GM10847 (cell line): ENCODE results near the gene CABP4.

Source experiments
- POLR2A ChIP-seq: IDR thresholded peaks from 2 replicates; pipeline ENCODE4 v1.6.1; 2011; ENCODE audit not compliant: insufficient read length; ENCODE audit errors: extremely low read depth

The CABP4 gene

GRCh38 chr11:67455054-67455453 is at the start of gene CABP4:
CABP4 (plus strand) TSS chr11:67455354; CDS start chr11:67455424, 70 bp downstream.
- TF ChIP-seq POLR2A, result no peak

GRCh38 chr11:67405688-67406339 is 49.3 kb upstream of the CABP4 start:
- no peak for TF ChIP-seq POLR2A

- no peak for TF ChIP-seq POLR2A
Observed at GRCh38 chr11:67406420-67406968, 48.7 kb upstream of the CABP4 start.

- no peak for TF ChIP-seq POLR2A
Observed at GRCh38 chr11:67406969-67407687, 48.0 kb upstream of the CABP4 start.

- no peak for TF ChIP-seq POLR2A
Observed at GRCh38 chr11:67407688-67408163, 47.4 kb upstream of the CABP4 start.

- TF ChIP-seq POLR2A, result no peak
Observed at GRCh38 chr11:67408437-67409200, 46.5 kb upstream of the CABP4 start.

GRCh38 chr11:67409261-67409666 is 45.9 kb upstream of the CABP4 start:
- peak; percentile 56 for TF ChIP-seq POLR2A

GRCh38 chr11:67409781-67410368 is 45.3 kb upstream of the CABP4 start:
- no peak for TF ChIP-seq POLR2A

- TF ChIP-seq POLR2A, result no peak
Observed at GRCh38 chr11:67410369-67410831, 44.8 kb upstream of the CABP4 start.

- TF ChIP-seq POLR2A, result no peak
Observed at GRCh38 chr11:67410984-67411784, 44.0 kb upstream of the CABP4 start.

- no peak for TF ChIP-seq POLR2A
Observed at GRCh38 chr11:67411785-67412152, 43.4 kb upstream of the CABP4 start.

- no peak for TF ChIP-seq POLR2A
Observed at GRCh38 chr11:67412495-67413179, 42.5 kb upstream of the CABP4 start.

GRCh38 chr11:67413266-67413849 is 41.8 kb upstream of the CABP4 start:
- TF ChIP-seq POLR2A, result no peak
